Stimulated activated CD4-positive, alpha-beta T cell treated with anti-CD3 and anti-CD28 coated beads, Interleukin-1b, Interleukin-23, amount 100 ng/mL, for 48 hours (primary cell): ENCODE data around the gene TCL1A.
"Not testable (repeated sequence)": the region's sequence is repeated elsewhere in the genome, so short reads cannot be mapped to it uniquely, and the experiment has no call there.

Experiments used
- DNase-seq: peaks from one replicate; pipeline ENCODE4 v3.0.0-alpha.2; 2020

Gene TCL1A

GRCh38 chr14:95713596-95714371, at the start of gene TCL1A:
Gene TCL1A, minus strand, starts transcription at chr14:95714125. Its CDS starts 59 bp downstream, at chr14:95714066.
- no peak for DNase-seq

- DNase-seq: not testable (repeated sequence)
Measured at GRCh38 chr14:95763032-95763431, 49.1 kb upstream of the TCL1A start.

GRCh38 chr14:95761436-95761835, 47.5 kb upstream of the TCL1A start:
- DNase-seq: no peak

GRCh38 chr14:95760596-95760995, 46.7 kb upstream of the TCL1A start:
- DNase-seq: no peak

- no peak for DNase-seq
Measured at GRCh38 chr14:95759941-95760340, 46.0 kb upstream of the TCL1A start.

GRCh38 chr14:95758331-95758730, 44.4 kb upstream of the TCL1A start:
- DNase-seq: no peak

- no peak for DNase-seq
Measured at GRCh38 chr14:95756751-95757150, 42.8 kb upstream of the TCL1A start.

GRCh38 chr14:95756127-95756526, 42.2 kb upstream of the TCL1A start:
- DNase-seq: no peak

- no peak for DNase-seq
Measured at GRCh38 chr14:95741781-95742180, 27.9 kb upstream of the TCL1A start.

- no peak for DNase-seq
Measured at GRCh38 chr14:95741038-95741490, 27.1 kb upstream of the TCL1A start.

GRCh38 chr14:95739356-95739755, 25.4 kb upstream of the TCL1A start:
- no peak for DNase-seq

- no peak for DNase-seq
Measured at GRCh38 chr14:95733212-95733611, 19.3 kb upstream of the TCL1A start.

GRCh38 chr14:95730126-95730525, 16.2 kb upstream of the TCL1A start:
- DNase-seq: no peak

- DNase-seq: not testable (repeated sequence)
Measured at GRCh38 chr14:95729402-95730028, 15.6 kb upstream of the TCL1A start.

- DNase-seq: no peak
Measured at GRCh38 chr14:95727056-95727700, 13.3 kb upstream of the TCL1A start.

- DNase-seq: no peak
Measured at GRCh38 chr14:95725685-95726336, 11.9 kb upstream of the TCL1A start.

- no peak for DNase-seq
Measured at GRCh38 chr14:95722525-95723190, 8.7 kb upstream of the TCL1A start.

GRCh38 chr14:95712398-95712797, 1.5 kb downstream of the TCL1A start:
- DNase-seq: no peak

GRCh38 chr14:95711476-95712176, 2.3 kb downstream of the TCL1A start:
- DNase-seq: no peak

GRCh38 chr14:95710106-95710505, 3.8 kb downstream of the TCL1A start:
- no peak for DNase-seq

GRCh38 chr14:95707327-95707726, 6.6 kb downstream of the TCL1A start:
- DNase-seq: no peak

- no peak for DNase-seq
Measured at GRCh38 chr14:95705518-95705917, 8.4 kb downstream of the TCL1A start.
